Stimulated activated CD4-positive, alpha-beta T cell treated with anti-CD3 and anti-CD28 coated beads, Interleukin-1b, Interleukin-23, amount 100 ng/mL, for 48 hours (primary cell): ENCODE results near the gene CCDC167.

Experiments
- DNase-seq: peaks from one replicate; pipeline ENCODE4 v3.0.0-alpha.2; 2020

The CCDC167 gene

GRCh38 chr6:37486121-37486839, 13.4 kb downstream of the CCDC167 start:
- DNase-seq = no peak

- DNase-seq = no peak
Observed at GRCh38 chr6:37485291-37485702, 14.4 kb downstream of the CCDC167 start.

- DNase-seq = no peak
Observed at GRCh38 chr6:37484786-37485170, 14.9 kb downstream of the CCDC167 start.

- DNase-seq = peak; percentile 71
Observed at GRCh38 chr6:37483917-37484785, 15.5 kb downstream of the CCDC167 start.

GRCh38 chr6:37483252-37483901, 16.3 kb downstream of the CCDC167 start:
- DNase-seq = no peak

- DNase-seq = no peak
Observed at GRCh38 chr6:37482606-37483251, 17.0 kb downstream of the CCDC167 start.

- no peak for DNase-seq
Observed at GRCh38 chr6:37481711-37482605, 17.7 kb downstream of the CCDC167 start.

GRCh38 chr6:37480951-37481534, 18.6 kb downstream of the CCDC167 start:
- DNase-seq = no peak

GRCh38 chr6:37480118-37480736, 19.5 kb downstream of the CCDC167 start:
- DNase-seq = no peak

GRCh38 chr6:37479266-37479854, 20.3 kb downstream of the CCDC167 start:
- DNase-seq = no peak

- no peak for DNase-seq
Observed at GRCh38 chr6:37478827-37479226, 20.9 kb downstream of the CCDC167 start.

- no peak for DNase-seq
Observed at GRCh38 chr6:37477656-37478435, 21.8 kb downstream of the CCDC167 start.

- DNase-seq = no peak
Observed at GRCh38 chr6:37477191-37477590, 22.5 kb downstream of the CCDC167 start.

- no peak for DNase-seq
Observed at GRCh38 chr6:37474316-37474715, 25.4 kb downstream of the CCDC167 start.

- no peak for DNase-seq
Observed at GRCh38 chr6:37473364-37474095, 26.2 kb downstream of the CCDC167 start.

- DNase-seq = no peak
Observed at GRCh38 chr6:37467718-37468117, 32.0 kb downstream of the CCDC167 start.

- no peak for DNase-seq
Observed at GRCh38 chr6:37463110-37463509, 36.6 kb downstream of the CCDC167 start.

GRCh38 chr6:37460805-37461204, 38.9 kb downstream of the CCDC167 start:
- DNase-seq = no peak
